Neuronal stem cell (in vitro differentiated cells): ENCODE measurements around the gene AIFM1.

Source experiments
- DNase-seq: peaks from one replicate; pipeline ENCODE4 v3.0.0-alpha.2; 2013; ENCODE audit warnings: low spot score
- H2AFZ ChIP-seq: one replicate; pipeline ENCODE4 v1.6.1; 2013; ENCODE audit warnings: mild to moderate bottlenecking, low read length, inconsistent platforms
- H2AK5ac ChIP-seq: 2 replicates; pipeline ENCODE4 v1.6.1; 2013; ENCODE audit warnings: low read depth, mild to moderate bottlenecking, inconsistent platforms, low read length, moderate library complexity, mixed read lengths
- H2BK120ac ChIP-seq: 2 replicates; pipeline ENCODE4 v1.6.1; 2013; ENCODE audit warnings: low read depth, mild to moderate bottlenecking, inconsistent platforms, low read length, moderate library complexity, mixed read lengths
- H2BK12ac ChIP-seq: one replicate; pipeline ENCODE4 v1.6.1; 2013; ENCODE audit warnings: low read length, inconsistent platforms
- H2BK15ac ChIP-seq: 2 replicates; pipeline ENCODE4 v1.6.1; 2013; ENCODE audit warnings: mild to moderate bottlenecking, low read length, inconsistent platforms, mixed read lengths
- H2BK5ac ChIP-seq: one replicate; pipeline ENCODE4 v1.6.1; 2013; ENCODE audit warnings: inconsistent platforms, mild to moderate bottlenecking, low read length, moderate library complexity
- H3K14ac ChIP-seq: one replicate; pipeline ENCODE4 v1.6.1; 2013; ENCODE audit warnings: low read length, inconsistent platforms
- H3K18ac ChIP-seq: 2 replicates; pipeline ENCODE4 v1.6.1; 2013; ENCODE audit warnings: low read length, inconsistent platforms
- H3K23ac ChIP-seq: 2 replicates; pipeline ENCODE4 v1.6.1; 2013; ENCODE audit warnings: low read depth, mild to moderate bottlenecking, mixed read lengths, low read length, inconsistent platforms; ENCODE audit not compliant: poor library complexity
- H3K27ac ChIP-seq: replicated peaks from 3 replicates; pipeline ENCODE4 v1.5.1; 2013; ENCODE audit warnings: low read length, inconsistent platforms
- H3K27me3 ChIP-seq, 3 experiments: 2 replicates each; pipeline ENCODE4 v1.6.1; 2013; ENCODE audit warnings: low read length in 3 of 3, mild to moderate bottlenecking in 2 of 3, inconsistent platforms in 1 of 3, low read depth in 1 of 3, mixed read lengths in 1 of 3, moderate library complexity in 1 of 3; ENCODE audit not compliant: control insufficient read depth in 3 of 3, insufficient read depth in 3 of 3
- H3K36me3 ChIP-seq, 2 donors: replicated peaks in 1 of 2; 2 replicates each; pipeline ENCODE4 v1.6.1; 2013; ENCODE audit warnings: low read length in 2 of 2; ENCODE audit not compliant: control insufficient read depth in 2 of 2, insufficient read depth in 2 of 2
- H3K4ac ChIP-seq: 2 replicates; pipeline ENCODE4 v1.6.1; 2013; ENCODE audit warnings: inconsistent platforms, mild to moderate bottlenecking, low read length, moderate library complexity
- H3K4me1 ChIP-seq, 2 donors: 1 replicate in 1 of 2; 2 replicates in 1 of 2; pipeline ENCODE4 v1.6.1; 2013; ENCODE audit warnings: low read length in 2 of 2, low read depth in 1 of 2; ENCODE audit not compliant: control insufficient read depth in 2 of 2, insufficient read depth in 1 of 2
- H3K4me2 ChIP-seq: one replicate; pipeline ENCODE4 v1.6.1; 2013; ENCODE audit warnings: mild to moderate bottlenecking, low read length, inconsistent platforms; ENCODE audit not compliant: insufficient read depth, poor library complexity, severe bottlenecking
- H3K4me3 ChIP-seq, 2 donors: 2 replicates each; pipeline ENCODE4 v1.5.1; 2013; ENCODE audit warnings: low read length in 2 of 2, mild to moderate bottlenecking in 2 of 2, inconsistent platforms in 1 of 2, moderate library complexity in 1 of 2
- H3K79me1 ChIP-seq: one replicate; pipeline ENCODE4 v1.6.1; 2013; ENCODE audit warnings: low read depth, mild to moderate bottlenecking, inconsistent platforms, low read length, moderate library complexity
- H3K9ac ChIP-seq: one replicate; pipeline ENCODE4 v1.6.1; 2013; ENCODE audit warnings: mild to moderate bottlenecking, low read depth, low read length, inconsistent platforms; ENCODE audit not compliant: poor library complexity
- H3K9me3 ChIP-seq, 2 donors: replicated peaks in 1 of 2; 2 replicates each; pipeline versions ENCODE3 to v1.6.1; 2013; ENCODE audit warnings: low read length in 2 of 2, mild to moderate bottlenecking in 2 of 2, inconsistent platforms in 1 of 2, low read depth in 1 of 2, mixed read lengths in 1 of 2, moderate library complexity in 1 of 2; ENCODE audit not compliant: control insufficient read depth in 2 of 2, insufficient read depth in 1 of 2
- H4K8ac ChIP-seq: one replicate; pipeline ENCODE4 v1.6.1; 2013; ENCODE audit warnings: low read depth, mild to moderate bottlenecking, inconsistent platforms, low read length, moderate library complexity
- H4K91ac ChIP-seq: one replicate; pipeline ENCODE4 v1.6.1; 2013; ENCODE audit warnings: low read length, low read depth, mild to moderate bottlenecking, inconsistent platforms; ENCODE audit not compliant: poor library complexity
- WGBS, 2 donors: extraction: QIAGEN DNeasy Blood & Tissue Kit; methylation state at CpG; one replicate each; pipeline ENCODE4 v1.1.7; 2013; ENCODE audit warnings: missing lambda C conversion rate in 2 of 2, mixed read lengths in 1 of 2; ENCODE audit not compliant: insufficient read length in 2 of 2, insufficient replicate concordance in 1 of 2; ENCODE audit errors: extremely low coverage in 2 of 2; 5-methylcytosine and 5-hydroxymethylcytosine counted together

AIFM1 gene

GRCh38 chrX:130130990-130131389, 34.7 kb downstream of the AIFM1 start:
- no peak overlapping the region for H2AK5ac ChIP-seq
- H2BK120ac ChIP-seq = no peak overlapping the region
- no peaks in the 10 kb centered on the region for H3K4me1 ChIP-seq
- no peak overlapping the region for H4K8ac ChIP-seq
- no peak overlapping the region for H2BK5ac ChIP-seq
- no CpG with 5 or more reads among the region's 5 CpGs for WGBS, 2 donors
- no peak overlapping the region for H3K4me3 ChIP-seq
- H3K79me1 ChIP-seq = no peaks in the 10 kb centered on the region
- no peak overlapping the region for H2AFZ ChIP-seq
- no peak overlapping the region for H2BK15ac ChIP-seq
- no peak overlapping the region for H3K4me2 ChIP-seq
- DNase-seq = no peak
- H3K9me3 ChIP-seq = no peaks in the 10 kb centered on the region
- no peaks in the 10 kb centered on the region for H3K27me3 ChIP-seq
- no peak overlapping the region for H3K4ac ChIP-seq
- no peak overlapping the region for H3K9ac ChIP-seq
- H4K91ac ChIP-seq = no peak overlapping the region
- no peak overlapping the region for H3K23ac ChIP-seq
- H2BK12ac ChIP-seq = no peak overlapping the region
- H3K36me3 ChIP-seq = peaks cover 2 to 80% of the 10 kb centered on the region in 2 donors
- no peak overlapping the region for H3K18ac ChIP-seq
- no peak overlapping the region for H3K27ac ChIP-seq
- H3K14ac ChIP-seq = no peak overlapping the region

GRCh38 chrX:130125091-130125874, 40.4 kb downstream of the AIFM1 start:
- Histone ChIP-seq H2BK12ac (no peak overlapping the region), H3K9me3 (no peaks in the 10 kb centered on the region), H4K91ac (no peak overlapping the region), H3K79me1 (no peaks in the 10 kb centered on the region), H3K23ac (no peak overlapping the region), H3K4me1 (no peaks in the 10 kb centered on the region), H3K36me3 (peaks cover 0 to 44% of the 10 kb centered on the region in 2 donors), H3K27me3 (no peaks in the 10 kb centered on the region), H4K8ac (no peak overlapping the region), H3K27ac (no peak overlapping the region), H3K4ac (no peak overlapping the region), H3K4me3 (no peak overlapping the region), H2BK120ac (no peak overlapping the region), H2AFZ (no peak overlapping the region), H2AK5ac (no peak overlapping the region), H3K9ac (no peak overlapping the region), H3K14ac (no peak overlapping the region), H2BK5ac (no peak overlapping the region), H3K18ac (no peak overlapping the region), H2BK15ac (no peak overlapping the region), H3K4me2 (no peak overlapping the region)
- no CpG with 5 or more reads among the region's 13 CpGs for WGBS, 2 donors
- no peak for DNase-seq

- peaks cover 0 to 37% of the 10 kb centered on the region in 2 donors for H3K36me3 ChIP-seq
- H3K9me3 ChIP-seq = no peaks in the 10 kb centered on the region
- H3K27ac ChIP-seq = no peak overlapping the region
- H2AFZ ChIP-seq = no peak overlapping the region
- no peak overlapping the region for H3K9ac ChIP-seq
- no peak for DNase-seq
- no peak overlapping the region for H3K18ac ChIP-seq
- H3K4me2 ChIP-seq = no peak overlapping the region
- no CpG with 5 or more reads among the region's 4 CpGs for WGBS, 2 donors
- no peak overlapping the region for H2BK15ac ChIP-seq
- no peak overlapping the region for H2BK120ac ChIP-seq
- no peak overlapping the region for H4K91ac ChIP-seq
- H3K4me3 ChIP-seq = no peak overlapping the region
- H2BK5ac ChIP-seq = no peak overlapping the region
- no peak overlapping the region for H2BK12ac ChIP-seq
- no peaks in the 10 kb centered on the region for H3K4me1 ChIP-seq
- no peak overlapping the region for H3K4ac ChIP-seq
- no peak overlapping the region for H4K8ac ChIP-seq
- no peak overlapping the region for H3K23ac ChIP-seq
- no peak overlapping the region for H2AK5ac ChIP-seq
- H3K14ac ChIP-seq = no peak overlapping the region
- no peaks in the 10 kb centered on the region for H3K27me3 ChIP-seq
- H3K79me1 ChIP-seq = no peaks in the 10 kb centered on the region
Observed at GRCh38 chrX:130124577-130124976, 41.1 kb downstream of the AIFM1 start.

GRCh38 chrX:130121505-130121800, 44.2 kb downstream of the AIFM1 start:
- Histone ChIP-seq H3K14ac (no peak overlapping the region), H3K79me1 (no peaks in the 10 kb centered on the region), H2BK120ac (no peak overlapping the region), H3K9me3 (no peaks in the 10 kb centered on the region), H3K9ac (no peak overlapping the region), H2BK12ac (no peak overlapping the region), H3K27ac (no peak overlapping the region), H3K18ac (no peak overlapping the region), H2AFZ (no peak overlapping the region), H3K4ac (no peak overlapping the region), H3K36me3 (peaks cover 0 to 14% of the 10 kb centered on the region in 2 donors), H2AK5ac (no peak overlapping the region), H3K23ac (no peak overlapping the region), H2BK5ac (no peak overlapping the region), H2BK15ac (no peak overlapping the region), H4K91ac (no peak overlapping the region), H3K4me2 (no peak overlapping the region), H3K4me3 (no peak overlapping the region), H3K27me3 (no peaks in the 10 kb centered on the region), H4K8ac (no peak overlapping the region), H3K4me1 (peaks cover 2 to 6% of the 10 kb centered on the region in 2 donors)
- WGBS, 2 donors = no CpG with 5 or more reads among the region's 13 CpGs
- DNase-seq = no peak
